K562 (cell line): ENCODE data around the gene RAP1GAP2. TPM values are rescaled to one million over a fixed set of nuclear protein-coding genes. Genes with fewer than 3 reads are reported as not detected.

Experiments
- ATAC-seq: fragments of 200-7000 bp; cut with Tn5 transposase; 3 replicates; pipeline ENCODE4 v1.9.1; 2020; ENCODE audit warnings: moderate library complexity
- BruUV-seq: library from RNA; stranded (reverse); fragments of 400-500 nt; replicated peaks from 2 replicates; lab custom pipeline; 2021; lab: Mats Ljungman, UMichigan
- CTCF ChIA-PET: fragments of 300-600 bp; formaldehyde crosslinking; extraction: SDS; loops from one replicate; lab custom pipeline; 2021; ENCODE audit warnings: low intra/inter-chr PET ratio; lab: Yijun Ruan, JAX
- POLR2A ChIA-PET: fragments of 300-600, 350-650 bp; sonication (Branson Sonifier 250); formaldehyde crosslinking; extraction: SDS; loops from one replicate; lab custom pipeline; 2021; ENCODE audit warnings: antibody characterized with exemption, inconsistent platforms; lab: Yijun Ruan, JAX
- DNase-seq, 4 experiments: peaks; one replicate each; pipeline versions ENCODE4 v3.0.0 to v3.0.0-alpha.2; 2011 to 2018; ENCODE audit warnings: low spot score in 3 of 4, mixed read lengths in 3 of 4; ENCODE audit errors: extremely low read depth in 1 of 4
- FAIRE-seq: peaks from 2 replicates; lab custom pipeline; 2011; peaks lifted over from hg19 to GRCh38; lab: Jason Lieb, UNC
- H2AFZ ChIP-seq: 2 replicates; pipeline ENCODE4 v1.6.0; 2011; ENCODE audit warnings: low read depth, low read length, control low read depth, inconsistent platforms
- H3K27ac ChIP-seq: fragments of 200-600 bp; 3 replicates; pipeline ENCODE4 v1.8.0; 2011; ENCODE audit warnings: low read depth, mild to moderate bottlenecking, control low read depth, inconsistent platforms, low read length, moderate library complexity, mixed read lengths; ENCODE audit errors: extremely low read depth
- H3K27me3 ChIP-seq, 2 experiments: fragments of 300-600 bp in 1 of 2; 2 replicates in 1 of 2; 3 replicates in 1 of 2; pipeline versions ENCODE4 v1.6.0 to v1.8.0; 2011; ENCODE audit warnings: inconsistent platforms in 2 of 2, low read length in 2 of 2, mild to moderate bottlenecking in 1 of 2, mixed read lengths in 1 of 2, moderate library complexity in 1 of 2; ENCODE audit not compliant: control insufficient read depth in 2 of 2, insufficient read depth in 2 of 2
- H3K36me3 ChIP-seq: fragments of 300-600 bp; 3 replicates; pipeline ENCODE4 v1.8.0; 2011; ENCODE audit warnings: mild to moderate bottlenecking, low read length, inconsistent platforms; ENCODE audit not compliant: control insufficient read depth, insufficient read depth
- H3K4me1 ChIP-seq, 2 experiments: fragments of 200-600 bp in 1 of 2; replicated peaks in 1 of 2; 2 replicates in 1 of 2; 3 replicates in 1 of 2; pipeline versions ENCODE4 v1.5.1 to v1.8.0; 2011; ENCODE audit warnings: inconsistent platforms in 2 of 2, low read length in 2 of 2, mild to moderate bottlenecking in 1 of 2, mixed read lengths in 1 of 2, moderate library complexity in 1 of 2; ENCODE audit not compliant: control insufficient read depth in 2 of 2, insufficient read depth in 2 of 2
- H3K4me2 ChIP-seq: 2 replicates; pipeline ENCODE4 v1.6.1; 2011; ENCODE audit warnings: low read length, control low read depth, inconsistent platforms, mixed read lengths; ENCODE audit not compliant: insufficient read depth
- H3K4me3 ChIP-seq: fragments of 200-600 bp; sonication (generic), shearing (Covaris generic); 2 replicates; pipeline ENCODE4 v1.5.1; 2016; ENCODE audit warnings: control low read depth, inconsistent platforms
- H3K79me2 ChIP-seq: fragments of 200-600 bp; 3 replicates; pipeline ENCODE4 v1.8.0; 2011; ENCODE audit warnings: low read length, inconsistent platforms; ENCODE audit not compliant: control insufficient read depth, insufficient read depth
- H3K9ac ChIP-seq, 2 experiments: 2 replicates each; pipeline versions ENCODE4 v1.6.0 to v1.6.1; 2011; ENCODE audit warnings: low read depth in 2 of 2, low read length in 2 of 2, control low read depth in 1 of 2, inconsistent platforms in 1 of 2, mild to moderate bottlenecking in 1 of 2, mixed read lengths in 1 of 2; ENCODE audit not compliant: insufficient read depth in 1 of 2
- H3K9me1 ChIP-seq: one replicate; pipeline ENCODE4 v1.6.0; 2011; ENCODE audit warnings: inconsistent platforms, mild to moderate bottlenecking, low read length, moderate library complexity; ENCODE audit not compliant: control insufficient read depth, insufficient read depth
- H3K9me3 ChIP-seq: replicated peaks from 2 replicates; pipeline ENCODE4 v1.5.1; 2011; ENCODE audit warnings: low read depth, low read length, inconsistent platforms; ENCODE audit not compliant: control insufficient read depth, insufficient read depth
- H4K20me1 ChIP-seq: replicated peaks from 2 replicates; pipeline ENCODE4 v1.6.1; 2011; ENCODE audit warnings: low read length, inconsistent platforms, mixed read lengths; ENCODE audit not compliant: control insufficient read depth, insufficient read depth
- HIVEP1 ChIP-seq: fragments of 250-450 bp; sonication (Bioruptor Pico); IDR thresholded peaks from 2 replicates; pipeline ENCODE4 v1.4.0; 2020; ENCODE audit warnings: mild to moderate bottlenecking
- KDM4B ChIP-seq, 2 experiments: fragments of 450-650 bp in 1 of 2; sonication (generic) in 1 of 2; IDR thresholded peaks; 2 replicates each; pipeline ENCODE4 v1.6.1; 2016 to 2017; ENCODE audit warnings: borderline replicate concordance in 2 of 2, antibody characterized with exemption in 1 of 2, low read depth in 1 of 2, mild to moderate bottlenecking in 1 of 2
- MTA2 ChIP-seq: fragments of 450-650 bp; IDR thresholded peaks from 2 replicates; pipeline ENCODE4 v1.6.1; 2016; ENCODE audit warnings: low read depth
- SMAD1 ChIP-seq: fragments of 150-350 bp; IDR thresholded peaks from 2 replicates; pipeline ENCODE4 v1.6.1; 2014; ENCODE audit warnings: low read length, low read depth; ENCODE audit not compliant: partially characterized antibody
- ZNF384 ChIP-seq: IDR thresholded peaks from 2 replicates; pipeline ENCODE4 v1.6.1; 2012; ENCODE audit warnings: low read depth, low read length, improper control_type of control experiment
- ZNF830 ChIP-seq: fragments of 250-450 bp; sonication (Bioruptor Pico); IDR thresholded peaks from 2 replicates; pipeline ENCODE4 v1.5.0; 2021; ENCODE audit warnings: mild to moderate bottlenecking
- WGBS: fragments of 100-300 bp; shearing (Covaris generic); methylation state at CpG from one replicate; pipeline ENCODE4 v1.1.6; 2016; ENCODE audit warnings: low coverage, mixed read lengths; ENCODE audit not compliant: insufficient coverage; ENCODE audit errors: missing lambda C conversion rate; 5-methylcytosine and 5-hydroxymethylcytosine counted together
- in situ Hi-C: fragments of 300-500 bp; cut with MboI; formaldehyde crosslinking; loops from 4 replicates; pipeline ENCODE4 v1.15.0; 2018; ENCODE audit warnings: inconsistent platforms, mixed read lengths
- intact Hi-C: fragments of 100-400 bp; cut with micrococcal nuclease; formaldehyde crosslinking; loops from 2 replicates; pipeline ENCODE4 v1.14.2; 2022
- polyA plus RNA-seq, 8 experiments: library from polyadenylated mRNA; depleted of rRNA in 4 of 8; stranded (reverse) in 5 of 8; unstranded in 3 of 8; fragments of >200 nt; fragmentation: Nextera tagmentation in 2 of 8; fragmentation: Illumina TruSeq in 1 of 8; extraction: Ambion mirVana in 2 of 8; extraction: Trizol in 1 of 8; gene quantifications; 2 replicates each; pipeline versions ENCODE4 v1.2.1 to v1.2.3, GENCODE V29; 2011 to 2014; ENCODE audit warnings: inconsistent platforms in 1 of 8, missing spikeins in 1 of 8
- total RNA-seq, 7 experiments: library from RNA; depleted of rRNA in 6 of 7; stranded (reverse); fragments of >200 nt in 6 of 7; fragmentation: Illumina TruSeq in 2 of 7; extraction: Trizol in 2 of 7; gene quantifications; 2 replicates each; pipeline versions ENCODE4 v1.2.1 to v1.2.3, GENCODE V29; 2011 to 2021; ENCODE audit warnings: low replicate concordance in 1 of 7

RAP1GAP2 gene
- total and polyA plus RNA-seq, 9 of the 15 experiments (the other 6 are each of a cell fraction or from before 2014, with no cell fraction given), result 0.01 to 1.3 (median 0.42) TPM; not detected in 1

DNA sequence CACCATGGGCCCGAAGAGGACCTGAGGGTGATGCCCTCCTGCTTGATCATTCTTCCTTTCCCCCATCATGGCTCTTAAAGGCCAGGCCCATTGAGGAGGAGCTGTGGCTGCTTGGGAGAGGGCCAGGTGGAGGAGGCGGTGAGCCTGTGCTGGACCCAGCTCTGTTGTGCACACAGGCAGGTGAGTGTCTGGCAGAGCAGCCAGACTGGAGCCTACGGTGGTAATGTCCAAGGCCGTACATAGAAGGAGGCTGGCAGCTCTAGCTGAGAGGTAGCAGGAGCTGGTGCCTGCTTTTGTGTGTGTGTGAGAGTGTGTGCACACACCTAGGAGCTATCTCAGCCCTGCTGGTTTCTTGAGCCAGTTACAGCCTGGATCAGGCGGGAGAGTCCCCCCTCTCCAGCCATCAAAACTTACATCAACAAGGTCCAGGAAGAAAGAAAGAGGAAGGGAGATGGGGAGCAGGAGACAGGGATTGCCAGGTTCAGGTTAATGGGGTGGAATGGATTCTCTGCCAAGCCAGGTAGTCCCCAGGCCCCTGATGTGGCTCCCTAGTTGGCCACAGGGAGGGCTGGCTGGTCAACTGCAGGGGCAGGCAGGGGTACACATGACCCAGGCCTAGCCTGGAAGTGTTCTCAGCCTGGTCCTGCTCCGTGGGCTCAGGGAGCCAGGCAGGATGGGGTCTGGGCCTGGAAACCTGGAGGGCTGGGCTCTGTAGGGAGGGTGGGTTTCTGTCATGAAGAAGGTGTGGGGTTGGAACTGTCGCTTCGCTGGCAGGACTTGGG is 107.1 kb downstream of the RAP1GAP2 start:
- H3K4me1 ChIP-seq, result no peaks in the 10 kb centered on the region
- no TSS peak for BruUV-seq
- WGBS, result 2% methylated on average over 4 of the region's 8 CpGs
- peaks cover 0 to 14% of the 10 kb centered on the region in 2 experiments; a peak in 2 of 5 replicates for H3K27me3 ChIP-seq
- no peak for ATAC-seq
- CTCF ChIA-PET, result no interaction called here
- no peak overlapping the region for H2AFZ ChIP-seq
- H3K9me1 ChIP-seq, result no peaks in the 10 kb centered on the region
- H3K36me3 ChIP-seq, result no peaks in the 10 kb centered on the region
- no peak overlapping the region for H3K4me3 ChIP-seq
- no peaks in the 10 kb centered on the region for H3K9me3 ChIP-seq
- no peak for TF ChIP-seq ZNF830 (CRISPR knock-in tag)
- no peak for TF ChIP-seq ZNF384
- TF ChIP-seq MTA2, result no peak
- TF ChIP-seq SMAD1, result no peak
- no peak for TF ChIP-seq HIVEP1 (CRISPR knock-in tag)
- no peak for TF ChIP-seq KDM4B (IDR thresholded peaks at IDR 0.05; ENCODE audit: borderline replicate concordance in 2 of 2, low read depth in 1 of 2)
- in situ Hi-C loops (no loop called here), intact Hi-C loops (no loop called here)
- no peak for FAIRE-seq
- no peak overlapping the region for H3K27ac ChIP-seq
- H3K4me2 ChIP-seq, result no peak overlapping the region
- no peaks in the 10 kb centered on the region; the same call in 1 of the 2 replicates for H4K20me1 ChIP-seq
- H3K9ac ChIP-seq, result no peak overlapping the region
- POLR2A ChIA-PET, result no interaction called here
- no peaks in the 10 kb centered on the region for H3K79me2 ChIP-seq
- DNase-seq, result no peak
